DND-41 (cell line): ENCODE results near the gene UNC13C.

Experiments used
- ATAC-seq: fragments of 200-7000 bp; cut with Tn5 transposase; 3 replicates; pipeline ENCODE4 v1.9.1; 2021; ENCODE audit warnings: low read depth; ENCODE audit not compliant: insufficient read depth
- DNase-seq: peaks from one replicate; pipeline ENCODE4 v3.0.0-alpha.2; 2020
- H2AFZ ChIP-seq: 2 replicates; pipeline ENCODE4 v1.6.0; 2012; ENCODE audit warnings: low read depth, low read length
- H3K27ac ChIP-seq: 2 replicates; pipeline ENCODE4 v1.5.1; 2012; ENCODE audit warnings: low read length, inconsistent platforms
- H3K27me3 ChIP-seq: fragments of 200-600 bp; sonication (generic); 2 replicates; pipeline ENCODE4 v1.6.0; 2012; ENCODE audit warnings: low read length, mild to moderate bottlenecking, inconsistent platforms; ENCODE audit not compliant: insufficient read depth, poor library complexity
- H3K36me3 ChIP-seq: 2 replicates; pipeline ENCODE4 v1.5.1; 2012; ENCODE audit warnings: low read length, inconsistent platforms; ENCODE audit not compliant: insufficient read depth
- H3K4me1 ChIP-seq: 2 replicates; pipeline ENCODE4 v1.5.1; 2012; ENCODE audit warnings: mild to moderate bottlenecking, low read length; ENCODE audit not compliant: insufficient read depth
- H3K4me2 ChIP-seq: 2 replicates; pipeline ENCODE4 v1.6.0; 2012; ENCODE audit warnings: mild to moderate bottlenecking, moderate library complexity, low read length, inconsistent platforms; ENCODE audit not compliant: insufficient read depth
- H3K4me3 ChIP-seq, 2 experiments: fragments of 200-600 bp in 1 of 2; shearing (Covaris generic) in 1 of 2; 2 replicates each; pipeline ENCODE4 v1.5.1; 2012 to 2016; ENCODE audit warnings: inconsistent platforms in 2 of 2, low read length in 2 of 2, mild to moderate bottlenecking in 2 of 2, low read depth in 1 of 2, moderate library complexity in 1 of 2
- H3K79me2 ChIP-seq: 2 replicates; pipeline ENCODE4 v1.6.0; 2012; ENCODE audit warnings: low read length, inconsistent platforms; ENCODE audit not compliant: insufficient read depth
- H3K9ac ChIP-seq: 2 replicates; pipeline ENCODE4 v1.6.0; 2012; ENCODE audit warnings: low read depth, mild to moderate bottlenecking, inconsistent platforms, low read length, moderate library complexity
- H3K9me3 ChIP-seq: 2 replicates; pipeline ENCODE4 v1.5.1; 2012; ENCODE audit warnings: low read length, moderate library complexity, mild to moderate bottlenecking, inconsistent platforms; ENCODE audit not compliant: insufficient read depth, severe bottlenecking
- H4K20me1 ChIP-seq: 2 replicates; pipeline ENCODE4 v1.6.0; 2012; ENCODE audit warnings: low read length; ENCODE audit not compliant: insufficient read depth
- CTCF ChIP-seq: IDR thresholded peaks from 2 replicates; pipeline ENCODE4 v1.5.1; 2012; ENCODE audit warnings: borderline replicate concordance, low read length, moderate library complexity, mild to moderate bottlenecking; ENCODE audit not compliant: poor library complexity, severe bottlenecking; ENCODE audit errors: extremely low read depth
- EZH2 ChIP-seq: IDR thresholded peaks from 3 replicates; pipeline ENCODE4 v1.6.1; 2012; ENCODE audit warnings: borderline replicate concordance, low read depth, mild to moderate bottlenecking, moderate library complexity, low read length, inconsistent platforms; ENCODE audit not compliant: severe bottlenecking

The UNC13C gene

GRCh38 chr15:54577476-54578250, 599.4 kb downstream of the UNC13C start:
- H3K27ac ChIP-seq, result no peak overlapping the region
- H3K4me1 ChIP-seq, result no peaks in the 10 kb centered on the region
- H3K4me3 ChIP-seq, result no peak overlapping the region
- no peak overlapping the region for H2AFZ ChIP-seq
- H3K79me2 ChIP-seq, result no peaks in the 10 kb centered on the region
- no peak for DNase-seq
- H3K27me3 ChIP-seq, result no peaks in the 10 kb centered on the region
- no peak for TF ChIP-seq EZH2
- no peak for TF ChIP-seq CTCF
- no peak overlapping the region for H3K9ac ChIP-seq
- ATAC-seq, result no peak
- H3K9me3 ChIP-seq, result no peaks in the 10 kb centered on the region
- H4K20me1 ChIP-seq, result no peaks in the 10 kb centered on the region
- no peak overlapping the region for H3K4me2 ChIP-seq
- H3K36me3 ChIP-seq, result no peaks in the 10 kb centered on the region

- no peak for ATAC-seq
These were observed 601.6 kb downstream of the UNC13C start for GRCh38 chr15:54579855-54580254.

GRCh38 chr15:54580643-54581042, 602.4 kb downstream of the UNC13C start:
- H3K4me3 ChIP-seq, result no peak overlapping the region
- H3K9me3 ChIP-seq, result no peaks in the 10 kb centered on the region
- H3K27me3 ChIP-seq, result no peaks in the 10 kb centered on the region
- DNase-seq, result no peak
- H3K79me2 ChIP-seq, result no peaks in the 10 kb centered on the region
- H3K9ac ChIP-seq, result no peak overlapping the region
- no peak for TF ChIP-seq EZH2
- TF ChIP-seq CTCF, result no peak
- no peaks in the 10 kb centered on the region for H3K4me1 ChIP-seq
- H3K27ac ChIP-seq, result no peak overlapping the region
- no peak overlapping the region for H3K4me2 ChIP-seq
- H2AFZ ChIP-seq, result no peak overlapping the region
- ATAC-seq, result no peak
- H3K36me3 ChIP-seq, result no peaks in the 10 kb centered on the region
- H4K20me1 ChIP-seq, result no peaks in the 10 kb centered on the region

More at GRCh38 chr15:54579855-54580254, 601.6 kb downstream of the UNC13C start:
- Histone ChIP-seq H3K4me3 (no peak overlapping the region), H3K36me3 (no peaks in the 10 kb centered on the region), H3K27ac (no peak overlapping the region), H3K4me2 (no peak overlapping the region), H3K27me3 (no peaks in the 10 kb centered on the region), H2AFZ (no peak overlapping the region), H3K4me1 (no peaks in the 10 kb centered on the region), H3K79me2 (no peaks in the 10 kb centered on the region), H3K9ac (no peak overlapping the region), H4K20me1 (no peaks in the 10 kb centered on the region), H3K9me3 (no peaks in the 10 kb centered on the region)
- TF ChIP-seq CTCF (no peak), EZH2 (no peak)
- no peak for DNase-seq
